Testis (tissue), 2 donors: ENCODE data around the gene NCBP3.

ENCODE experiments used
- CTCF ChIP-seq, 3 experiments: fragments of 450-650 bp in 2 of 3; fragments of 200-600 bp in 1 of 3; sonication (generic) in 1 of 3; IDR thresholded peaks; one replicate each; pipeline ENCODE4 v1.5.1; 2016 to 2019; ENCODE audit warnings: antibody characterized with exemption in 3 of 3, mild to moderate bottlenecking in 2 of 3, moderate library complexity in 1 of 3
- POLR2A ChIP-seq: fragments of 450-650 bp; IDR thresholded peaks from one replicate; pipeline ENCODE4 v1.6.1; 2017; ENCODE audit warnings: antibody characterized with exemption, mild to moderate bottlenecking, moderate library complexity

- no peak for TF ChIP-seq POLR2A
- no peak for TF ChIP-seq CTCF (IDR thresholded peaks at IDR 0.05)
These were observed 33.8 kb upstream of the NCBP3 start for GRCh38 chr17:3879591-3880417.
